Activated CD4-positive, alpha-beta memory T cell treated with anti-CD3 and anti-CD28 coated beads, Interleukin-2, amount 10 ng/mL, durations not matched to agents 7 days and 5 days (primary cell): Measurements from ENCODE around the gene GAS7. TPM values are rescaled to one million over a fixed set of nuclear protein-coding genes. Genes with fewer than 3 reads are reported as not detected.

Experiments used
- CTCF ChIA-PET: fragments of 350-600 bp; sonication (Branson Sonifier 250); formaldehyde crosslinking; loops from one replicate; lab custom pipeline; 2021; ENCODE audit warnings: antibody characterized with exemption, inconsistent platforms; lab: Charles Lee
- POLR2A ChIA-PET: fragments of 350-600 bp; sonication (Branson Sonifier 250); formaldehyde crosslinking; loops from one replicate; lab custom pipeline; 2021; ENCODE audit warnings: antibody characterized with exemption; lab: Charles Lee
- DNase-seq: peaks from one replicate; pipeline ENCODE4 v3.0.0-alpha.2; 2020
- H3K27ac Mint-ChIP-seq: one replicate; pipeline ENCODE4 v1.8.0; 2021; ENCODE audit warnings: mild to moderate bottlenecking, mixed read lengths
- H3K27me3 Mint-ChIP-seq: one replicate; pipeline ENCODE4 v1.8.0; 2021; ENCODE audit warnings: mixed read lengths
- H3K36me3 Mint-ChIP-seq: one replicate; pipeline ENCODE4 v1.8.0; 2021; ENCODE audit warnings: low read depth, mixed read lengths
- H3K4me1 Mint-ChIP-seq: one replicate; pipeline ENCODE4 v1.8.0; 2021; ENCODE audit warnings: mixed read lengths
- H3K4me3 Mint-ChIP-seq: one replicate; pipeline ENCODE4 v1.8.0; 2021; ENCODE audit warnings: mild to moderate bottlenecking, mixed read lengths
- H3K9me3 Mint-ChIP-seq: one replicate; pipeline ENCODE4 v1.8.0; 2021; ENCODE audit warnings: mixed read lengths
- total RNA-seq, 2 experiments: library from RNA; stranded (reverse); gene quantifications; one replicate each; pipeline ENCODE4 v1.2.3, GENCODE V29; 2021

Gene GAS7
- total RNA-seq, result under 1 TPM; 0.23 to 0.35 TPM

DNA sequence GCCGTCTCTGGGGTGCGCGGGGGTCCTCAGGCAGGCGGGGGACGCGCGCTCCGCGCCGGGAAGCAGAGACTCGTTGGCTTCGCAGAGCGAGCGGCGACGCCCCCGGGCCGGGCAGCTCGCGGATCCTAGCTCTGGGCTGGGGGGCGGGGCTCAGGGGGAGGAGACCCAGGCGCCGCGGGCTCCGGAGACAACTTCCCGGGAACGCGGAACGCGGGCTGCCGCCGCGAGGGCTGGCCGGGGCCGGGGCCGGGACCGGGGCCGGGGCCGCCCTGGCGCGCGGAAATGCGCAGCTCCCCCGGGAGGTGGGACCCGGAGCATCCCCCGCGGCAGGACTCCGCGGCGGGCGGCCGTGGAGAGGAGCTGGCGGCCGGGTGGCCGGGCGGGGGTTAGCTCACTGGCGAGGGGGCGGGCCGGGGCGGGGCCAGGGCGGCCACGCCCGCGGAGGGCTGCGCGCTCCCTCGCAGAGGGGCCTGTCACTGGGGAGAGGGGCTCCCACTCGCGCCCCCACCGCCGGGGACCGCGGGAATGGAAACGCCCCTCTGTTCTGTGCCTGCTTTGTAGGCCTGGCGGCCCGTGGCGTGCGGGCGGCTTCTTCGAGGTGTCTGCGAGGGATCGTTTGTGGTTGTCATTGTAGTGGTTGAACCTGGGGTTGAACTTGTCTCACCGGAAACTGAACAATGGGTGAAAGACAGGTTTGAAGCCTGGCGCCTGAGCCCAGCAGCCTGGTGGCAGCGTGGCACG, at the start of gene GAS7:
Gene GAS7 (minus strand): TSS at position 98 of the 741 bp plus-strand sequence.
- peaks cover 10% of the 10 kb centered on the region for H3K9me3 Mint-ChIP-seq

DNA sequence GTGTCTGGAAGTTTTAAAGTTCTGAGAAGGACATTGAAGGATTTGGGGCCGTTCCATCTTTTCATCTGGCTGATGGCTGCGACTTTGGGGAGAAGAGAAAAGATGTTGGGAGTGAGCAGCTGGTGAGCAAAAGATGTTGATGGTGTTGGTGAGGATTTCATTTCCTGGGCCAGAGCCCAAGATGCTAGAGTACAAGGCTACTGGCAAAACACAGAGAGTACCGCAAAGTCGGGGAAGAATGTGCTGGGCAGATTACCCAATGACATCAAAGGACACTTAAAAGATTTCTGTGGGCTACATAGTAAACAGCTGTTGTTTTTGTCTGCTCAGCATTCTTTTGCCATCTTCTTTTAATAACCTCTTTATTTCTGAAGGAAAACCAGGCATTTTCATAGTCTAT, 49.4 kb upstream of the GAS7 start:
- Mint-ChIP-seq H3K27ac (no peak overlapping the region), H3K4me1 (no peaks in the 10 kb centered on the region), H3K27me3 (peaks cover 1% of the 10 kb centered on the region), H3K4me3 (no peak overlapping the region), H3K36me3 (no peaks in the 10 kb centered on the region), H3K9me3 (no peaks in the 10 kb centered on the region)
- ChIA-PET POLR2A (no interaction called here), CTCF (no interaction called here)
- no peak for DNase-seq

More for the DNA sequence above, at the start of gene GAS7:
- DNase-seq, result peak; percentile 20
- ChIA-PET POLR2A (no interaction called here), CTCF (interaction anchor here (0.6 kb wide), 1 partner anchor 85 kb away, joined by 3 read pairs; no protein-coding TSS in a partner anchor)
- Mint-ChIP-seq H3K27me3 (peaks cover 29% of the 10 kb centered on the region), H3K4me3 (peak within 1 kb of the TSS; percentile 46), H3K36me3 (peaks cover 7% of the 10 kb centered on the region), H3K27ac (no peak within 1 kb of the TSS), H3K4me1 (peaks cover 7% of the 10 kb centered on the region)

DNA sequence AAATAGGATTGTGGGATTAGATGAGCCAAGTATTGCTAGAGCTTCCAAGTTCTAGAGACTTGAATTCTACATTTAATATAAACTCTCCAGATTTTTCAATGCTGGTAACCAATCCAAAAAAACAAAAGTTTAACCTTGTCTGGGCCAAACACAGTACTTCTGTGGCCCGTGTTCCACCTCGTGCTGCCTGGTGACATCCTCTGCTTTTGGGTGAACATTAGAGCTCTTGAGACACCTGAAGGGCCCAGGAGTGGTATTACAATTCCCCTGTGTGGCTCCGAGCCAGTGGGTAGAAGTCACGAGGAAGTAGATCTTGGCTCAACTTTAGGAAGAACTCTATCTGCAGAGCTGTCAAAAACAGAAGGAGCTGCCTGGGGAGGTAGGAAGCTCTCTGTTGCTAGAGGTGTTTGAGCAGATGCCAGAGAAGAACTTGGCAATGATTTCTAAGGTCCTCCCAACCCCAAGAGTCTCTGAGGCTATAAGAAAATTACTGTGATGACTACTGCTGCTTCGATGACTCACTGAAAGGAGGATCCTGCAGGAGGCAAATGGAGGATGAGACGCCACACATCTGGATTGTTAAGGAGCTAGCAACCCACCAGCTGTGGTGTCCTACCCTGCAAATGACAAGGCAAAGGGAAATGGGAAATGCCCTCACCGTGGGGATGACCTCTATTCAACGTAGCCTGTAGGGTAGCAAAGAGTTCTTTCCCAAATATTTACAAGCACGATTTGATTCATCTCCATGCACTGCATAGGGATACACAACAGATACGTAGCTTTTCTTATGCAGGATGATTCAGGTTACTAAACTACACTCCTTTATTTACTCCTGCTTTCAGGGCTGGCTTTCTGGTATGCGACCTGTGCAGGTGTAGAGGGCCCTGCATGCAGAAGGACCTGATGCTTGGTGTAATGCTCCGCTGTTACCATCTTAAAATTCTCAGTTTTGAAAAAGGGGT, 45.8 kb upstream of the GAS7 start:
- Mint-ChIP-seq H3K27me3 (no peaks in the 10 kb centered on the region), H3K36me3 (no peaks in the 10 kb centered on the region), H3K4me3 (no peak overlapping the region), H3K27ac (no peak overlapping the region), H3K9me3 (peaks cover 8% of the 10 kb centered on the region), H3K4me1 (no peaks in the 10 kb centered on the region)
- ChIA-PET POLR2A (no interaction called here), CTCF (no interaction called here)
- no peak for DNase-seq

DNA sequence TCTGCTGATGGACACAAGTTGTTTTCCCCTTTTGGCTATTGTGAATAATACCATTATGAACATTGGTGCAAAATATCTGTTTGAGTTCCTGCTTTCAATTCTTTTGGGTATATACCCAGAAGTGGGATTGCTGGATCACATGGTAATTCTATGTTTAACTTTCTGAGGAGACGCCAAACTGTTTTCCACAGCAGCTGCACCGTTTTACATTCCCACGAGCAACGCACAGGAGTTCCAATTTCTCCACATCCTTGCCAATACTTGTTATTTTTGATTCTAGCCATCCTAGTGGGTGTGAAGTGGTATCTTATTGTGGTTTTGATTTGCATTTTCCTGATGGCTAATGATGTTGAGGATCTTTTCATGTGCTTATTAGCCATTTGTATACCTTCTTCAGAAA, 43.4 kb upstream of the GAS7 start:
- Mint-ChIP-seq H3K4me1 (no peaks in the 10 kb centered on the region), H3K4me3 (no peak overlapping the region), H3K9me3 (peaks cover 8% of the 10 kb centered on the region), H3K27ac (no peak overlapping the region), H3K27me3 (no peaks in the 10 kb centered on the region), H3K36me3 (no peaks in the 10 kb centered on the region)
- ChIA-PET POLR2A (no interaction called here), CTCF (interaction anchor here (0.8 kb wide), 1 partner anchor 275 kb away, joined by 3 read pairs; no protein-coding TSS in a partner anchor)
- DNase-seq, result no peak

DNA sequence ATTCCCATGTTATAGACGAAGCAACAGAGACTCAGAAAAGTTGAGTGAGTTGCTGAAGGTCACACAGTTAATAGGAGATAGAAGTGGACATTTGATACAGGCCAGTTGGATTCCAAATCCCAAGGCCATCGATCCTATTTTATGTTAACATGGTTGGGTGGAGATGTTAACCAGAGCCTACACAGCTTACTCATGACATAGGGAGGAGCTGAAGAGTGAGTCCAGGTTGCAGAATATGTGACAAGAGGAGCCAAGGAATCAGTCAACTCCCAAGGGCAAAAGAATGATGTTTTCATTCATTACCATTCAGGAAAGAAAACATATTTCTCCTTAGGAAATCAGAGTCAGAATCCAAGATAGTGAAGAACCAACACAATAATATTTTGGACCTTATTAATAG, 40.3 kb upstream of the GAS7 start:
- Mint-ChIP-seq H3K9me3 (peaks cover 11% of the 10 kb centered on the region), H3K4me3 (no peak overlapping the region), H3K27me3 (no peaks in the 10 kb centered on the region), H3K27ac (no peak overlapping the region), H3K36me3 (no peaks in the 10 kb centered on the region), H3K4me1 (no peaks in the 10 kb centered on the region)
- DNase-seq, result no peak
- CTCF ChIA-PET, result no interaction called here
- POLR2A ChIA-PET, result no interaction called here

DNA sequence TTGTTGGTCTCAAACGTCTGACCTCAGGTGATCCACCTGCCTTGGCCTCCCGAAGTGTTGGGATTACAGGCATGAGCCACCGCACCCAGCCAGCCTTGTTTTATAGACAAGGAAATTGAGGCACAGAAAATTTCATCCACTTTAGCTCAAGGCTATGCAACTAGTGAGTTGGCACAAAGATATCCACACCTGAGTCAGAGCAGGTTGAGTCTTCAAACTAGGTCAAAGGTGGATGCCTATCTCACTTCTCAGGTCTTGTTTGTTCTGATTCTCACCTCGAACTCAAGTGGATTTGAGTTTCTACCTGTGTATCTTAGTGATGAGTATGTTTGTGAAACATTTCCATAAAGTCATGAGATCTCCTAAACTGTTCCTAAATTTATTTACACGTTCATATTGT, 35.6 kb upstream of the GAS7 start:
- H3K4me1 Mint-ChIP-seq, result no peaks in the 10 kb centered on the region
- H3K4me3 Mint-ChIP-seq, result no peak overlapping the region
- DNase-seq, result no peak
- POLR2A ChIA-PET, result no interaction called here
- H3K27me3 Mint-ChIP-seq, result no peaks in the 10 kb centered on the region
- H3K36me3 Mint-ChIP-seq, result no peaks in the 10 kb centered on the region
- peaks cover 5% of the 10 kb centered on the region for H3K9me3 Mint-ChIP-seq
- CTCF ChIA-PET, result no interaction called here
- H3K27ac Mint-ChIP-seq, result no peak overlapping the region

DNA sequence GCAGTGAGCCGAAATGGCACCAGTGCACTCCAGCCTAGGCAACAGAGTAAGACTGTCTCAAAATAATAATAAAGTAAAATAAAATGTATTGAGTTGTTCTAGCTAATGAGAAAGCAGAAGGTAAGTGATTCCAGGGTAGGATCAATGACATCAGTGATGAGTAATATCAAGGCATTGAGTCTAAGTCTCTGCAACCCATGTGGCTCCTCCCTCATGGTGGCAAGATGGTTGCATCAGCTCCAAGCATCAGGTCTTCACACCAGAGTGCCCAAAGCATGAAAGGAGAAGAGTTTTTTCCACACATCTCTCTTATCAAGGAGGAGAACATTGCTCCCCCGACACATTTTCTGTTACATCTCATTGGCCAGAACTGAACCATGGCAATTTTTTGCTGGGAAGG, 34.8 kb upstream of the GAS7 start:
- ChIA-PET CTCF (no interaction called here), POLR2A (interaction anchor here (0.6 kb wide), 1 partner anchor 196 kb away, joined by 3 read pairs; no protein-coding TSS in a partner anchor)
- H3K4me1 Mint-ChIP-seq, result no peaks in the 10 kb centered on the region
- H3K27me3 Mint-ChIP-seq, result no peaks in the 10 kb centered on the region
- DNase-seq, result no peak
- H3K4me3 Mint-ChIP-seq, result no peak overlapping the region
- H3K9me3 Mint-ChIP-seq, result peaks cover 5% of the 10 kb centered on the region
- no peak overlapping the region for H3K27ac Mint-ChIP-seq
- H3K36me3 Mint-ChIP-seq, result no peaks in the 10 kb centered on the region

DNA sequence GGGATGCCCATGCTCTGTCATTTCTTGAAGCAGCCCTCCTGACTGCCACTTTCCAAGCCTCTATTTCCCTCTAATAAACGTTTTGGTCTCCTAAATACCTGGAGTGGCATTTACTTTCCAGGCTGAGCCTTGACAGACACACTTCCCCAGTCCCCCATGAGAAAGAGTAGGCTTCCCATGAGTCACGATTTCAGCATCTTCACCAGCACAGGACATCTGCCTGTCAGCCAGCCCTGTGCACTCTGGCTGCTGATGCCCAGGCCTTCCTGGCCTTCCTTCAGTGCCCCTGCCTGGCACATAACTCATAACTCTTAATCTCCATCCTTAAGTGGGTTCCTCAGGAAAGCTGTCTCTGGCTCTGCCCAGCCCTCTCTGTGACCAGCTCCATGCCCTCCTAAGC, 30.8 kb upstream of the GAS7 start:
- DNase-seq, result no peak
- ChIA-PET POLR2A (no interaction called here), CTCF (interaction anchor here (1.3 kb wide), 1 partner anchor 305 kb away, joined by 3 read pairs; no protein-coding TSS in a partner anchor)
- no peaks in the 10 kb centered on the region for H3K27me3 Mint-ChIP-seq
- peaks cover 3% of the 10 kb centered on the region for H3K9me3 Mint-ChIP-seq
- no peaks in the 10 kb centered on the region for H3K4me1 Mint-ChIP-seq
- H3K4me3 Mint-ChIP-seq, result no peak overlapping the region
- no peaks in the 10 kb centered on the region for H3K36me3 Mint-ChIP-seq
- H3K27ac Mint-ChIP-seq, result no peak overlapping the region

DNA sequence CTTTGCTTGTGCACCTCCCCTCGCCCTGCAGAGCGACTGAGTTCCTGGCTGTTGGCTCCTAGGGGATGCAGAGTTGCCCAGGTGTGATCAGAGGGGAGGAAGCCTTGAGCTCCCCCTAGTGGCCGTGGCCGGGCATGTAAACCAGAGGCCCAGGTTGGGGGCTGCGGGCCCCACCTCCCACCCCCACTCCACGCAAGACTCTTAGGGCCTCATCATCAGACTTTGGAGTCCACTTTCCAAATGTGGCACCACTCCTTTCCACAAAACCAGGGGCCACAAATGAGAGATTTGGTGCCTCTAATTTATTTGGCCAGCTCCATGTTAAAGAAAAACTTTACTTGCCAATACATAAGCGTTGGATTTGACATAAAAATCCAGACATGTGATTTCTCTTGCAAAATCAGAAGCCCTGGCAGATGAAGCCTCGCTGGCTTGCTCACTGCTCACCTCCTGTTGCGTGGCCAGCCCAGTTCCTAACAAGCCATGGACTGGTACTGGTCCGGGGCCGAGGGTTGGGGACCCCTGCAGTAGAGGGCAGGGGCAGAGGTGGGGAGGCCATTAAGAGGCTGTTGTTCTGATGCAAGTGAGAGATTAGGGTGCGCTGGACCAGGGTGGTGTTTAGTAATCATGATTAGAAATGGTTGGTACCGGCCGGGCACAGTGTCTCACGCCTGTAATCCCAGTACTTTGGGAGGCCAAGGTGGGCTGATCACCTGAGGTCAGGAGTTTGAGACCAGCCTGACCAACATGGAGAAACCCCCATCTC, 28.7 kb upstream of the GAS7 start:
- H3K4me3 Mint-ChIP-seq, result no peak overlapping the region

DNA sequence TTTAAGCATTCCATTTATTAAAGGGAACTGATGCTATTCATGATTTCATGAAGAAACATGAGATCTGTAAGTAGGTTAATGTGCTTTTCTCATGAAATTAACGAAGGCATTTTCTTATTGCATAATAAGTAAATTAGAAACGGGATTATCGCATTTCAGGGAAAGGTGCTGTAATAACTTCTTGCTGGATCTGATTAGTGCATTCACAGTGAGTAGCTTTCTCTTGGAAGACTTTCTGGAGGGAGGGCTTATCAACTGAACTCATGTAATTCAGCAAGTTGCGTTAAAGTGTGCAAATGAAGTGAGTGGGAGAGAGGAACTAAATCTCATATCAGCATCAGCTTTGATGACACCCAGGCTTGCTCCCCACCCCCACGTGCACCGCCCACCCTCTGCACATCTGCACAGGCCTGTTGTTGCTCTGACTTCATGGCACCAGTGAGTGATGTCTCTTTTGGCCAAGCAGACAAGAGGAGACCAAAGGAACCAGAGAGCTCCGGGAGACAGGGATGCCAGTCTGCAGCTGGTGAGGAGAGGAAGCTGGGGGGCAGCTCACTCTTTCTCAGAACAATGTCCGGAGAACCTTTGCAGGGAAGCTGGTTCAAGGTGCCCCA, 26.3 kb upstream of the GAS7 start:
- DNase-seq, result no peak
- Mint-ChIP-seq H3K36me3 (no peaks in the 10 kb centered on the region), H3K9me3 (peaks cover 5% of the 10 kb centered on the region), H3K27ac (no peak overlapping the region), H3K4me3 (no peak overlapping the region), H3K27me3 (no peaks in the 10 kb centered on the region), H3K4me1 (no peaks in the 10 kb centered on the region)
- ChIA-PET CTCF (no interaction called here), POLR2A (no interaction called here)

More for the DNA sequence above, 28.7 kb upstream of the GAS7 start:
- no peak overlapping the region for H3K27ac Mint-ChIP-seq
- POLR2A ChIA-PET, result no interaction called here
- H3K4me1 Mint-ChIP-seq, result no peaks in the 10 kb centered on the region
- H3K9me3 Mint-ChIP-seq, result peaks cover 3% of the 10 kb centered on the region
- CTCF ChIA-PET, result interaction anchor here (1.1 to 2.2 kb wide), 4 partner anchors 11 to 302 kb away, joined by 3 to 9 read pairs (median 4); no protein-coding TSS in a partner anchor
- H3K36me3 Mint-ChIP-seq, result no peaks in the 10 kb centered on the region
- no peaks in the 10 kb centered on the region for H3K27me3 Mint-ChIP-seq
- peak; percentile 26 for DNase-seq

DNA sequence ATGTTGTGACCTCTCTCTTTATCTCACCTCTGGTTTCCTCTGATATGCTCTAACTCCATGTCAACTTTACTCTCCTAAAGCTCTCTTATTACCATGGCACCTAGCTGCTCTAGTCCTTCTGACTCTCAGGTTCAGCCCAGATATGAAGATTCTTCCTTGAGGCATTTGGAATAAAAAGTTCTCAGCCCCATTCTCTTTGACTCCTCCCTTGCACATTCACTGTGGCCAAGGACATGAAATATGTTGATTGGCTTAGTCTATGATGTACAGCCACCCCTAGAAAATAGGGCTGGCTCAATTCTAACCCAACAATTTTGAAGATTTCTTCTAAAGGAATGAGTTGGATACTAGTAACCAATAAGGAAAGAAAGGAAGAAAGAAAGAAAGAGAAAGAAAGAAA, 20.8 kb upstream of the GAS7 start:
- no peak overlapping the region for H3K4me3 Mint-ChIP-seq
- CTCF ChIA-PET, result no interaction called here
- POLR2A ChIA-PET, result no interaction called here

DNA sequence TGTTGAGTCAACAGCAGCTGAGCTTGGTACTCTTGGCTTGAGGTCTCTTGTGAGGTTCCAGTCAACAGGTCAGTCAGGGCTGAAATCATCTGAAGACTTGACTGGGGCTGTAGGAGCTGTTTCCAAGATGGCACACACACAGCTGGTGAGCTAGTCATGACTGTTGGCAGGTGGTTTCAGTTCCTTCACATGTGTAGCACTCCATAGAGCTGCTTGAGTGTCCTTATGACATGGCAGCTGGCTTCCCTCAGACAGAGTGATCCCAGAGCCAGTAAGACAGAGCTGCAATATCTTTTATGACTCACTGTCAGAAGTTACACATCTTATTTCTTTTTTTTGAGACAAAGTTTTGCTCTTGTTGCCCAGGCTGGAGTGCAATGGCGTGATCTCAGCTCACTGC, 19.5 kb upstream of the GAS7 start:
- no peaks in the 10 kb centered on the region for H3K36me3 Mint-ChIP-seq
- DNase-seq, result no peak
- no peak overlapping the region for H3K27ac Mint-ChIP-seq
- H3K9me3 Mint-ChIP-seq, result peaks cover 10% of the 10 kb centered on the region
- H3K4me1 Mint-ChIP-seq, result no peaks in the 10 kb centered on the region
- H3K4me3 Mint-ChIP-seq, result no peak overlapping the region
- ChIA-PET POLR2A (no interaction called here), CTCF (no interaction called here)
- no peaks in the 10 kb centered on the region for H3K27me3 Mint-ChIP-seq

More for the DNA sequence above, 20.8 kb upstream of the GAS7 start:
- Mint-ChIP-seq H3K4me1 (no peaks in the 10 kb centered on the region), H3K9me3 (peaks cover 10% of the 10 kb centered on the region), H3K36me3 (no peaks in the 10 kb centered on the region), H3K27me3 (no peaks in the 10 kb centered on the region), H3K27ac (no peak overlapping the region)
- DNase-seq, result no peak
